GM20000 (cell line): ENCODE data around the gene MIP.
A peak's percentile ranks its signal among the peaks of the same experiment; 100 is the strongest.
"Not testable (repeated sequence)": the region's sequence is repeated elsewhere in the genome, so short reads cannot be mapped to it uniquely, and the experiment has no call there.

Source experiments
- DNase-seq: peaks from one replicate; pipeline ENCODE4 v3.0.0; 2012; ENCODE audit warnings: low spot score
- TF ChIP-seq, protein P1 (sequence below): IDR thresholded peaks from 2 replicates; pipeline ENCODE4 v1.5.1; 2012; ENCODE audit warnings: mild to moderate bottlenecking, control low read depth; ENCODE audit errors: extremely low read depth, missing control alignments

Gene MIP

DNA sequence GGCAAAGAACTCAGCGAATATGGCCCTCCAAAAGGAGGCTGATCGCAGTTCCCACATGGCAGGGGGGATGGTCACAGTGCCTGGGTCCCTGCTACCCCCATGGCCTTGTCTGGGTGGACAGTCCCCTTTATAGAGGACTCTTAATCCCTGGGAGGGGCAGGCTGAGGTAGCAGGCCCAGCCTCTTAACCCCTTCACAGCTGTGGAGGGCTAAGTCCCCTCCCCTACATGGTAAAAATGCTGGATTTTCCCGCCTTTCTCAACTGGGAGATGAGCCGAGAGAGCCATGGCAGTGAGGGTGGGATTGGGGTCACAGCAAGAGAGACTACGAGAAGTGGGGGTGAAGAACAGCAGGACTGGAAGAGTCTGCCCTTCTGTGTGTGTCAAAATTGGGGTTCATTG, at the start of gene MIP:
TSS of gene MIP (minus strand) at position 101 of the 400 bp plus-strand sequence. CDS start at position 57, 44 bp downstream.
- no peak for DNase-seq
- TF ChIP-seq, protein P1, sequence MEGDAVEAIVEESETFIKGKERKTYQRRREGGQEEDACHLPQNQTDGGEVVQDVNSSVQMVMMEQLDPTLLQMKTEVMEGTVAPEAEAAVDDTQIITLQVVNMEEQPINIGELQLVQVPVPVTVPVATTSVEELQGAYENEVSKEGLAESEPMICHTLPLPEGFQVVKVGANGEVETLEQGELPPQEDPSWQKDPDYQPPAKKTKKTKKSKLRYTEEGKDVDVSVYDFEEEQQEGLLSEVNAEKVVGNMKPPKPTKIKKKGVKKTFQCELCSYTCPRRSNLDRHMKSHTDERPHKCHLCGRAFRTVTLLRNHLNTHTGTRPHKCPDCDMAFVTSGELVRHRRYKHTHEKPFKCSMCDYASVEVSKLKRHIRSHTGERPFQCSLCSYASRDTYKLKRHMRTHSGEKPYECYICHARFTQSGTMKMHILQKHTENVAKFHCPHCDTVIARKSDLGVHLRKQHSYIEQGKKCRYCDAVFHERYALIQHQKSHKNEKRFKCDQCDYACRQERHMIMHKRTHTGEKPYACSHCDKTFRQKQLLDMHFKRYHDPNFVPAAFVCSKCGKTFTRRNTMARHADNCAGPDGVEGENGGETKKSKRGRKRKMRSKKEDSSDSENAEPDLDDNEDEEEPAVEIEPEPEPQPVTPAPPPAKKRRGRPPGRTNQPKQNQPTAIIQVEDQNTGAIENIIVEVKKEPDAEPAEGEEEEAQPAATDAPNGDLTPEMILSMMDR: no peak

DNA sequence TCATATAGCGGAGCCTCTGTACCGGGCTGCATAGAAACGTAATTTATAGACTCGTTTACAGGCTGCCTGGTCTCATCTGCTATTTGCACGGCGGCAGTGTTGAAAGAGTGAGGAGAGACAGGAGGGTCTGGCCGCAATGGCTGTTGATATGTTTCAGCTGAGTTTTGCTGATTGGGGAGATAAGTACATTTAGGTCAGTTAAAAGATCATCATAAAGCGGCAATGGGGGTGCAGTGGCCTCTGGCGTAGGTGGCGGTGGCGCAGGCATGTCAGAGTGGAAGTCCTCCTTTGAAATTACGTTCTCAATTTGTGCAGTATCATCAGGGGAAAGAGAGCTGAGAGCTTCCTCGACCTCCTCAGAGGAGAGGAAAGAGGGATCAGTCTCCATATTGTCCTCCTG, 45.4 kb upstream of the MIP start:
- not testable (repeated sequence) for DNase-seq

DNA sequence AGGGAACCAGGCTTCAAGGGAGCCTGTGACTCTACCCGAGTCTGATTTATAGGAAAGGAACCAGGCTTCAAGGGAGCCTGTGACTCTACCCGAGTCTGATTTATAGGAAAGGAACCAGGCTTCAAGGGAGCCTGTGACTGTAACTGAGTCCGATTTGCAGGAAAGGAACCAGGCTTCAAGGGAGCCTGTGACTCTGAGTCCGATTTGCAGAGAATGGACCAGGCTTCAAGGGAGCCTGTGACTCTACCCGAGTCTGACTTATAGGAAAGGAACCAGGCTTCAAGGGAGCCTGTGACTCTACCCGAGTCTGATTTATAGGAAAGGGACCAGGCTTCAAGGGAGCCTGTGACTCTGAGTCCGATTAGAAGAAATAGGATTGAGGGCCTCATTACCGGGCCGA, 45.0 kb upstream of the MIP start:
- DNase-seq: not testable (repeated sequence)

DNA sequence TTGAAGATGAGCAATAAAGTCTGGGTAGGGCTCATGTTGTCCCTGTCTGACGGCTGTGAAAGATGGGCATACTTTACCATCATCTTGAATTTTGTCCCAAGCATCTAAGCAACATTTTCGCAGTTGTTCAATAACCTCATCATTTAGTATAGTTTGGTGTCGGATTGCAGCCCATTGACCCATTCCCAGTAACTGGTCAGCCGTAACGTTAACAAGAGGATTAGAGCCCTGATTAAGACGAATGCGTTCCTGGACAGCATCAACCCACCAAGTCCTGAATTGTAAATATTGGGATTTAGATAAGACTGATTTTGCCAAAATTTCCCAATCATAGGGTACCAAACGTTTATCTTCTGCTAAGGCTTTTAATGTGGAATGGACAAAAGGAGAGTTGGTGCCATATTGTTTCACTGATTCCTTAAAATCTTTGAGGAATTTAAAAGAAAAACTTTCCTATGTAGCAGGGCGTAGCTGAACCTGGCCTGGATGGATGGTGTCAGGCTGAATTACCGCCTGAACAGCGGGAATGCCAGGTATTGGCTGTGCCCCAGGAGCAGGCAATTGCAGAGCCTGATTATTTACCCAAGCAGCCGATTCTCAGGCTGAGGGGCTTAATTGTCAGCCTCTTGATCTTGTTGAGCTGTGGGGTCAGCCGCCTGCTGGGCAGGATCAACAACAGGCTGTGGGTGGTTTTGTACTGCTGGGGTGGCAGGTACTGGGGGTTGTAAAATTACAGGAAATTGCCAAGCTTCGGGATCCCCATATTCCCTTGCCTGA, 43.9 kb upstream of the MIP start:
- not testable (repeated sequence) for DNase-seq

DNA sequence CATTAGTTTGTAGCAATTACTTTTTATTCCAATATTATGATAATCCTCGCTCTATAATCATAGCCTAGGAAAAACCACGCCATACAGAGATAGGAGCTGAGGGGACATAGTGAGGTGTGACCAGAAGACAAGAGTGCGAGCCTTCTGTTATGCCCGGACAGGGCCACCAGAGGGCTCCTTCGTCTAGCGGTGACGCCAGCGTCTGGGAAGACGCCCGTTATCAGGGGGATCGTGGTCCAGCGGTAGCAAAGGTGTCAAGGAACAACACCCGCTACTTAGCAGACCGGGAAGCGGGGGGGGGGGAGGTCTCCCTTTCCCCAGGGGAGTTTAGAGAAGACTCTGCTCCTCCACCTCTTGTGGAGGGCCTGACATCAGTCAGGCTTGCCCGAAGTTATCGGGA, 42.2 kb upstream of the MIP start:
- DNase-seq: not testable (repeated sequence)

DNA sequence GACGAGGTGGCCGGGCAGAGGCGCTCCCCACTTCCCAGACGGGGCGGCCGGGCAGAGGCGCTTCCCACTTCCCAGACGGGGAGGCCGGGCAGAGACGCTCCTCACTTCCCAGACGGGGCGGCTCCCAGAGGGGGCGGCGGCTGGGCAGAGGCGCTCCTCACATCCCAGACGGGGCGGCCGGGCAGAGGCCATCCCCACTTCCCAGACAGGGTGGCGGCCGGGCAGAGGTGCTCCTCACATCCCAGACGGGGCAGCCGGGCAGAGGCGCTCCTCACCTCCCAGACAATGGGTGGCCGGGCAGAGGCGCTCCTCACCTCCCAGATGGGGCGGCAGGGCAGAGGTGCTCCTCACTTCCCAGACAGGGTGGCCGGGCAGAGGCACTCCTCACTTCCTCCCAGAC, 40.0 kb upstream of the MIP start:
- not testable (repeated sequence) for DNase-seq

More for the DNA sequence above, 42.2 kb upstream of the MIP start:
- TF ChIP-seq, protein P1: peak; percentile 49

DNA sequence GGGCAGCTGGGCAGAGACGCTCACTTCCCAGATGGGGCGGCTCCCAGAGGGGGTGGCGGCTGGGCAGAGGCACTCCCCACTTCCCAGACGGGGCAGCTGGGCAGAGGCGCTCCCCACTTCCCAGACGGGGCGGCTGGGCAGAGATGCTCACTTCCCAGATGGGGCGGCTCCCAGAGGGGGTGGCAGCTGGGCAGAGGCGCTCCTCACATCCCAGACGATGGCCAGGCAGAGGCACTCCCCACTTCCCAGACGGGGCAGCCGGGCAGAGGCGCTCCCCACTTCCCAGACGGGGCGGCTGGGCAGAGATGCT, 39.6 kb upstream of the MIP start:
- DNase-seq: not testable (repeated sequence)

DNA sequence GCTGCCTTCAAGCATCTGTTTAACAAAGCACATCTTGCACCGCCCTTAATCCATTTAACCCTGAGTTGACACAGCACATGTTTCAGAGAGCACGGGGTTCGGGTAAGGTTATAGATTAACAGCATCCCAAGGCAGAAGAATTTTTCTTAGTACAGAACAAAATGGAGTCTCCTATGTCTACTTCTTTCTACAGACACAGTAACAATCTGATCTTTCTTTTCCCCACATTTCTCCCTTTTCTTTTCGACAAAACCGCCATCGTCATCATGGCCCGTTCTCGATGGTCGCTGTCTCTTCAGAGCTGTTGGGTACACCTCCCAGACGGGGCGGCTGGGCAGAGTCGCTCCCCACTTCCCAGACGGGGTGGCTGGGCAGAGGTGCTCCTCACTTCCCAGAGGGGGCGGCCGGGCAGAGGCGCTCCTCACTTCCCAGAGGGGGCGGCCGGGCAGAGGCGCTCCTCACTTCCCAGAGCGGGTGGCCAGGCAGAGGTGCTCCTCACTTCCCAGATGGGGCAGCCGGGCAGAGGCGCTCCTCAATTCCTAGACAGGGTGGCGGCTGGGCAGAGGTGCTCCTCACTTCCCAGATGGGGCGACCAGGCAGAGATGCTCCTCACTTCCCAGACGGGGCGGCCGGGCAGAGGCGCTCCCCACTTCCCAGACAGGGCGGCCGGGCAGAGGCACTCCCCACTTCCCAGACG, 39.1 kb upstream of the MIP start:
- not testable (repeated sequence) for DNase-seq

DNA sequence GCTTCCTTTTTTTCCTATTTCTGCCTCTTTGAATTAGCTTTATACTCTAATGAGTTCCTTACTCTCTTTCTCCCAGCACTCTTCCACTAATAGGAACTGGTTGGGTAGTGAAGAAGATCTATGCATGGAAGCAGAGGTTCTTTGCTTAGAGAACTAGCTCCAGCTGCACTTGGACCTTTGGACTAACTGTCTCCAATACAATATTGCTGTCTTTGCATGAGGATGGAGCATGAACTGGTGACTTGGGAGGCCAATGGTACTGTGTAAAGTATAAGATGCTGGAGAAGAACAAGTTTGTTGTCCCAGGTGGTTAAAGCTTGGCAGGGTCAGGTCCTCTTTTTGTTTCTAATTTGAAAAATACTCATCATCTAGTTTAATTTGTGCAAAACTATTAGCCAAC, 35.9 kb upstream of the MIP start:
- TF ChIP-seq, protein P1: no peak
- DNase-seq: no peak

DNA sequence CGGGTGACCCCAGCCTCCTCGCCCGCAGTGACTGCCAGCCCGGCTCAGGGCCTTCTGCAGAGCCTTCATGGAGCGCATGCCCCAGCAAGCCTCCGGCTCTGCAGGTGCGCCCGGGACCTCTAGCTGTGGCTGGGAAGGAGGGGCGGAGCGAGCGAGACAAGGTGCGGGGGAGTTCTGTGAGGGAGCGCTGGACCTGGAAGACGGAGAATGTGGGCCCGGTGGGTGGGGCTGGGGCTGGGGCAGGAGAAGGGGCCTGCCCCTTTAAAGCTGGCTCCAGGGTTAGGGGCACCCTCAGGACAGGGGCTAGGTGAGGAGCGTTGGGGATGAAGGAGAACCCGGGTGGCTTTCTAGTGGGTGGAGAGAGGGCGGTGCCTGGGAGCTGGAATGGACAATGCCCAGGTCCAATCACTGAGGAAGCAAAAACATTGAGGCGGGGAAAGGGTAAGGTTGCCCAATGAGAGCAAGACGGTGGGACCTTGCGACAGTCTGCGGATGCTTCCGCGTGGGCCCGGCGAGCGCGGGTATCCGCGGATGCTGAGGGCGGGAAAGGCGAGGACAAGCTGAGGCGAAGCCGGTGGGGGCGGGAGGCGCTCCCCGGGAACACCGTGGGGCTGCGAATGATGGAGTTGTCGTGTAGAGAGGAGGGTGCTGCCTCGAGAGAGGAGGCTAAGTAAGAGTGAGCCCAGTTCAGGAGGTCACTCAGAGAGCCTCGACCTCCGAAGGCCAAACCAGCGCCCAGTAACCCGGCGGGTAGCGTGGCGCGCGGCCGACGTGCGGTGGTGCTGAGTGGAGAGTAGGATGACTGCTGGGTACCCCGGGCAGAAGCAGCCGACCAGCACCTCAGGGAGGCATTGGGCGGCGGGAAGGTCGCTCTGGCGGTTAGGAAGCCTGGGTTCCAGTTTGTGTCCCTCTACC, 33.8 kb upstream of the MIP start, which contains the start of gene GLS2:
TSS of gene GLS2 (minus strand) at position 121 of the 915 bp plus-strand sequence. CDS start at position 78, 43 bp downstream.
- TF ChIP-seq, protein P1: no peak
- peak; percentile 94 for DNase-seq
